HG03439 (cell line): ENCODE data around the gene DPM2.

Experiments used
- ATAC-seq: cut with Tn5 transposase; IDR thresholded peaks from one replicate; pipeline ENCODE4 v1.9.1; 2021; ENCODE audit warnings: mild to moderate bottlenecking, moderate library complexity; ENCODE audit not compliant: unreplicated experiment

The DPM2 gene

GRCh38 chr9:127958728-127959127 is 21.1 kb upstream of the DPM2 start:
- ATAC-seq: no peak

GRCh38 chr9:127955294-127956015 is 17.8 kb upstream of the DPM2 start:
- no peak for ATAC-seq

GRCh38 chr9:127954831-127955293 is 17.2 kb upstream of the DPM2 start:
- ATAC-seq: no peak

- ATAC-seq: no peak
Measured at GRCh38 chr9:127953768-127954505, 16.3 kb upstream of the DPM2 start.

DNA sequence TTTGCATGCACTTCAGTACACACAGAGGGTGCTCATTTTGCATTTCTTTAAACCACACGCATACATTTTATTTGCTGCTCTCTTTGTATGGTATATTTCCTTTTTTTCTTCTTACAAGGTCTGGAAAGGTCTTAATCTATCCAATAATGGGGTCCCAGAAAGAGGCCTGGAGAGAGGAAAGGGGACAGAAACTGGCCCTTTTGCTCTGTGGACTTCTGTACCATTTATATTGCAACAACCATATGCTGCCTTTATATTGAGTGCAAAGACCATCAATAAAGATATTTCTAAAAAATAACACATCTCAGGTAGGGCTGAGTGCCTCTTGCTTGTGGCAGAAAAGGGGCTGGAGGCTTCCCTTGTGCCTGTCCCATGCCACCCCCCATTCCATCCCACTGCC is 15.5 kb upstream of the DPM2 start:
- no peak for ATAC-seq

DNA sequence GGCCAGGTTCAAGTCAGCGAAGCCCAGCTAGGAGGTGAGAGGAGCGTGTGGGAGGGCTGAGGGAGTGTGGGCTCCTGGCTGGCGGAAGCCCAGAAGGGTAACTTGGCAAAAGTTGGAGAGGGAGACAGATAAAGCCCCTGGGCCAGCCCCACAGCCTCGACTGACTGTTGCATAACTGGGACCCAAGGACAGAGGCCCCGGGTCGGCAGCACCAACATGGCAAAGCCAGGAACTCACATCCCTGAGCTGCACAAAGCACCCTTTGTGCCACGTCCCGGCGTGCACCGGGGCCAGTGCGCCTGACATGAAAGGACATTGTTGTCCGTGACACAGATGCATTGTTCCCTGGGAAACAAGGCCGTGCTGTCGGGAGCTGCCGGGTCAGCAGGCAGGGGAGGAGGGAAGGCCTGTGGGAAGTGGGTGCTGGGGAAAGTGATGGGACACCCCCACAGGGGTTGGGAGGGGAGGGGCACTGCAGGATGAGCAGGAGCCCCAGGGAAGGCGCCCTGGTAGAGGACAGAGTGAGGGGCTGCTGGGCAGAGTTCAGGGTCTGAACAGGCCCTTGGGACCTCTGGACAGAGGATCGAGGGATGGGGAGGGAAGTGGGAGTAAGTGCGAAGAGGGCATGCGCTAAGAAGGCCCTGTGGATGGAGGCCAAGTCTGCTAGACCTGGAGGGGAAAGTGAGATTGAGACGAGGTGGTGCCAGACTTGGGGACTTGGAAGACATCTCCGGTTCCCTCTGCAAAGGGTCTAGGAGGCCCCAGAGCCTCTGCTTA is 13.0 kb upstream of the DPM2 start:
- ATAC-seq: no peak

GRCh38 chr9:127949827-127950512 is 12.3 kb upstream of the DPM2 start:
- ATAC-seq: no peak

DNA sequence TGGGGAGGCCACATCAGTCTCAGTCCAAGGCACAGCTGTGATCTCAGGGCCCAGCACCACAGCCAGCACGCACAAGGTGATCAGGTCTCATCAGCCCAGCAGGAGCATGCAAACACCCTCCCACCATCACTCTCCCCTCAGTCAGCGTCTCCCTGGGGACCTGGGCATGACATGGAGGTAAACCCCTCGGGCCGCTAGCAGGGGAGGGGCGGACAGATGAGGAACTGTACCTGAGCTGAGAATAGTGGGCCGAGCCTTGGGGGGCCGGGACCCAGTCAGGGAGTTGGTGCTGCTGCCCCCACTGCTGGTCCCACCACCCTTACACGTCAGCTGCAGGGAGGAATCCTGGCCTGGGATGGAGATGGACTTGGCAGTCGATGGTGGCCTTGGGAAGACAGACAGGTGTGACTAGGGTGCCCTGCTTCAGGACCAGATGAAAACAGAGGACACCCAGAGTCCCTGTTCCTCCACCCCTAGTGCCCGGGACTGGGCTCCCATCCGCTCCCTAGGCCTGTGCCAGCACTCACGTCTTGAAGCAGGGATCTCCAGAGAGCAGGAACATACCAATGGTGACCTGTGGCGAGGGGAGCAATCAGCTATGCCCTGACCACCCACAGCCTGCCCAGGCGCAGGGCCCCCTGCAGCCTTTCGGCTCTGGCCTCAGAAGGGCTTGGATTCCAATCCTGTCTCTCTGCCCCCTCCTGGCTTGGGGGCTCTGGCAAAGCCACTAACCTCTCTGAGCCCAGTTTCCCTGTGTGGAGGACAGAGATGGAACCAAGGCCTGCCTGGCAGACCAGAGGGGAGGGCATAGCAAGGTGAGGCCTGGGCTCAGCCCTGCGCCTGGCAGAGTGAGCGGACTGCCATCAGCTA is 10.4 kb upstream of the DPM2 start:
- ATAC-seq: no peak

- no peak for ATAC-seq
Measured at GRCh38 chr9:127946728-127947127, 9.1 kb upstream of the DPM2 start.

GRCh38 chr9:127945942-127946341 is 8.3 kb upstream of the DPM2 start:
- no peak for ATAC-seq

DNA sequence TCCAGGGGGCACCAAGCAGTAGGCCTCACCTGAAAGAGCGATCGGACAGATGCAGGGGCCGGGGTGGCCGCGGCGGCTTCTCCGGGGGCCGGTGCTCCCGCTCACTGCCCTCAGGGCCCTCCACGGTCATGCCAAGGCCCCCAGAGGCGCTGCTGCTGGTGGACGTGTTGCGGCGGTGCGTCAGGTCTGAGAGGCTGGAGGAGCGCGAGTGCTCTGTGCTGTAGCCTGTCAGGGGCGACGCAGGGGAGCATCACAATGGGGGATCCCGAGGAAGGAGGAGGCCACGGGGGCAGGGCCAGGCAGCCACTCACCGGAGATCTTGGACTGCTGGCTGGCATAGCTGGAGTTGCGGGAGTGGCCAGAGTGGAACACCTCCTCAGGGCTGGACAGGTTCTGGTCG is 7.7 kb upstream of the DPM2 start:
- no peak for ATAC-seq

DNA sequence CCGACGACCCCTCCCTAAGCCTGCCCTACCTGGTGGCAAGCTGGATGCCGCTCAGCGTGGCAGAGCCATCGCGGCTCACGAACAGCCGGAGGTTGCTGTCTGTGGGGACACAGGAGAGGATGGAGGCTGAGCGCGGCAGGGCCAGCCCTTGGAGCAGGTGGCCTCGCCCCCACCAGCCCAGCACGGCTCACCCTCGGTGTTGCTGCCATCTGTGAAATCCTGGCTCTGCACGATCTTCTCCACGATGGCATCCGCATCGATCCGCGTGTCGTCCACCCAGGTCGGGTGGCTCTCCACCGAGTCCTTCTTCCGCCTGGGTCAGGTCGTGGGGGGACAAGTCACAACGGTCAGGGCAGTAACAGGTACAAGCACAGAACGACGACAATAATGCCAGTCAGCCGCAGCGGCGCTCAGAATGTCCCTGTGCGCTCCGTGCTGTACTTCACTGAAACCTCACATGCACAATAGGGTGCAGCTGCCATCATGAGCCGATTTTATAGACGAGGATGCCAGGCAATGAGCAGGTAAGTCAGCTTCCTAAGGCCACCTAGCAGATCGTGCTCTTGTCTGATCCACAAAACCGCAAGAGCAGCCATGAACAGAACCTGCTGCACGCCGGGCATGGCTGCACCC is 7.0 kb upstream of the DPM2 start:
- ATAC-seq: no peak

DNA sequence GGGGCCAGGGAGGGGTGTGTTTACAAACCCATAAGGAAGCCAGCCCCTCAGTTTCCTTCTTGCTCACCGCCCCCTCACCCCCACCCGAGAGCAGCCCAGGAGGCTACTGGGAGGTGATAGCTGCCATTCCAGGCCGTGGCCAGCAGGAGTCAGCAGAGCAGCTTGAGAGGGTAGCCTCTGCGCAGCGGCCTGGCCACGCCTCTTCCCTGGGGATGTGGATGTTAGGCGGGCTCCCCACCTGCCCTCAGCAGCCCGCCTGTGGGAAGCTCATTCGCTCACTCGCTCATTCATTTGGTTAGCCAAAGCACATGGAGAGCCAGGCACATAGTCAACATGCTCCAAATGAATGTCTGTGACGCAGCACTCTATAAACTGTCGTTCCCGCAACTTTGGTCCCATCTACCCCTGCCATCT is 6.1 kb upstream of the DPM2 start:
- ATAC-seq: peak; percentile 40

GRCh38 chr9:127943011-127943662 is 5.5 kb upstream of the DPM2 start:
- ATAC-seq: peak; percentile 4

DNA sequence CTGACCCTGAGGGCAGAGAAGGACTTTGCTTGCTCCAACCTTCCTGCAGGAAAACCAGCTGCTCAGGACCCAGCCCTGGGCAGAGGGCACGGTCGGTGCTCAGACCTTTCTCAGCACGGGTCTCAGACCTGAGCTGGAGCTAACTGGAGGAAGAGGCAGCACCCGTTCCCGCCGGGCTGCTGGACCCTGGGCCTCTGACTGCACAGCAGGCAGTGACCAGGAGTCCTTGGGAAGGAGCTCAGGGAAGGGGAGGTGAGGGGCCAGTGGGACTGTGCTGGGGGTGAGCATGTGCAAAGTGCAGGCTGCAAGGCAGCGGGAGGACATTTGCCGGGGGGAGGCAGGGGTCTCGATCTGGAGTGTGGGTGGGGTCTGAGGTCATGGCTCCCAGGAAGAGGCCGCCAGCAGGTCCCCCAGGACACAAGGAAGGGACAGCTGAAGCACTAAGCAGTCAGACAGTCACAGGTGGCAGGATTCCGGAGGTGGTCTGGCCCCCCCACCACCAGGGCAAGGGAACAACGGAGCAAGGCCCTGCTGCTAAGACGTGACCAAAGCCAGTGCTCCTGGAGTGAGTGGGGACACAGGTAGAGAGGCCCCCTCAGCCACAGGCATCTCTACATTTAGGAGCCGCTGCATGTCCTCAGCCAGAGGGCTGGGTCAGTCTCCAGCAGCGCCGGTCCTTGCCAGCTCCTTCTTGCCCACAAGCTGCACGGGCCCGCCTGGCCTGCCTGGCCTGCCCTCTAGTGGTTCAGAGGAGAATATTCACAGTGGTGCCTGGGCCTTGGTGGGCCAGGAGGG is 4.8 kb upstream of the DPM2 start:
- no peak for ATAC-seq

GRCh38 chr9:127941961-127942215 is 4.2 kb upstream of the DPM2 start:
- ATAC-seq: no peak

GRCh38 chr9:127941062-127941960 is 3.7 kb upstream of the DPM2 start:
- no peak for ATAC-seq

- ATAC-seq: no peak
Measured at GRCh38 chr9:127940593-127940992, 2.9 kb upstream of the DPM2 start.
